ENCODE results near the gene BPGM. TPM values are rescaled to one million over a fixed set of nuclear protein-coding genes. Genes with fewer than 3 reads are reported as not detected.

BPGM gene
- total RNA-seq, 1 donor from 2014 or later, result 13.3 TPM

DNA sequence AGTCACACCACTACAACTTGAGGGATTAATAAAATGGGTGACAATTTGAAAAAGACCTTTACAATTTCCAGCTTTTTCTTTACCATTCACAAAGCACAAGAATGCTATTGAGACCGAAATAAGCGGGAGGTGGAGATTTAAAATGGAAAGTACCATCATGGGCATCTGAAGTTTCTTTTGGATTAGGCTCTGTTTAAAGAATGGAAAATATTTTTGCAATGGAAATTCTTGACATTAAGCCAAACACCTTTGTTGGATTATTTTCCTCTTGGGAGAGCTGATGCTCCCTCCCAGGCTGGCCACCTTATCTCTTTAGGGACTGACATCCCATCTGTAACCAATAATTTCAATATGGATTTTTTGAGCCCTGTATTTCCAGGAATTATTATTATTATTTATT lies 62.5 kb downstream of the BPGM start:
- no peak overlapping the region for H3K4me3 Mint-ChIP-seq
- H3K9me3 Mint-ChIP-seq, result no peaks in the 10 kb centered on the region
- DNase-seq (ENCODE audit: low spot score in 2 of 2, unreplicated experiment in 2 of 2), result no peak
- TF ChIP-seq, protein P1, sequence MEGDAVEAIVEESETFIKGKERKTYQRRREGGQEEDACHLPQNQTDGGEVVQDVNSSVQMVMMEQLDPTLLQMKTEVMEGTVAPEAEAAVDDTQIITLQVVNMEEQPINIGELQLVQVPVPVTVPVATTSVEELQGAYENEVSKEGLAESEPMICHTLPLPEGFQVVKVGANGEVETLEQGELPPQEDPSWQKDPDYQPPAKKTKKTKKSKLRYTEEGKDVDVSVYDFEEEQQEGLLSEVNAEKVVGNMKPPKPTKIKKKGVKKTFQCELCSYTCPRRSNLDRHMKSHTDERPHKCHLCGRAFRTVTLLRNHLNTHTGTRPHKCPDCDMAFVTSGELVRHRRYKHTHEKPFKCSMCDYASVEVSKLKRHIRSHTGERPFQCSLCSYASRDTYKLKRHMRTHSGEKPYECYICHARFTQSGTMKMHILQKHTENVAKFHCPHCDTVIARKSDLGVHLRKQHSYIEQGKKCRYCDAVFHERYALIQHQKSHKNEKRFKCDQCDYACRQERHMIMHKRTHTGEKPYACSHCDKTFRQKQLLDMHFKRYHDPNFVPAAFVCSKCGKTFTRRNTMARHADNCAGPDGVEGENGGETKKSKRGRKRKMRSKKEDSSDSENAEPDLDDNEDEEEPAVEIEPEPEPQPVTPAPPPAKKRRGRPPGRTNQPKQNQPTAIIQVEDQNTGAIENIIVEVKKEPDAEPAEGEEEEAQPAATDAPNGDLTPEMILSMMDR (IDR thresholded peaks at IDR 0.05; ENCODE audit: unreplicated experiment), result no peak
- H3K4me1 Mint-ChIP-seq, result peaks cover 28% of the 10 kb centered on the region
- H3K27ac Mint-ChIP-seq, result peak overlapping the region; percentile 53
- H3K36me3 Mint-ChIP-seq, result no peaks in the 10 kb centered on the region
- no peaks in the 10 kb centered on the region for H3K27me3 Mint-ChIP-seq (ENCODE audit: low read depth)

DNA sequence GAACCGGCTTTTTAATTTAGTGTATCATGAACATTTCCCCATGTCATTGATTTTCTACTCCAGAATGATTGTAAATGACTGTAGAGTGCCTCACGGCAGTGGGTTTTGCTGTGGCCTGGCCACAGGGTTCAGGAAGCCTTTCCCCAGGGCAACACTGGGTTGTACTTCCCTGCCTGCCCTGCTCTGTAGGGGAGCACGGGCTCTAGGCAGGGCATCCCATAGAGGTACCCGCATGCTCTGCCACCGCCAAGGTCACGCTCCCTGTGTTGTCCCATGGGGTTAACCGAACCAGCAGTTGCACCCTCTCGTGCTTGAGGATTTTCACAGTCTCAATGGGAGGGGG lies 63.8 kb downstream of the BPGM start:
- no peaks in the 10 kb centered on the region for H3K9me3 Mint-ChIP-seq
- H3K36me3 Mint-ChIP-seq, result no peaks in the 10 kb centered on the region
- peaks cover 28% of the 10 kb centered on the region for H3K4me1 Mint-ChIP-seq
- TF ChIP-seq, protein P1 (IDR thresholded peaks at IDR 0.05; ENCODE audit: unreplicated experiment), result no peak
- no peak overlapping the region for H3K4me3 Mint-ChIP-seq
- peak overlapping the region; percentile 83 for H3K27ac Mint-ChIP-seq
- no peak for DNase-seq (ENCODE audit: low spot score in 2 of 2, unreplicated experiment in 2 of 2)
- H3K27me3 Mint-ChIP-seq (ENCODE audit: low read depth), result no peaks in the 10 kb centered on the region

DNA sequence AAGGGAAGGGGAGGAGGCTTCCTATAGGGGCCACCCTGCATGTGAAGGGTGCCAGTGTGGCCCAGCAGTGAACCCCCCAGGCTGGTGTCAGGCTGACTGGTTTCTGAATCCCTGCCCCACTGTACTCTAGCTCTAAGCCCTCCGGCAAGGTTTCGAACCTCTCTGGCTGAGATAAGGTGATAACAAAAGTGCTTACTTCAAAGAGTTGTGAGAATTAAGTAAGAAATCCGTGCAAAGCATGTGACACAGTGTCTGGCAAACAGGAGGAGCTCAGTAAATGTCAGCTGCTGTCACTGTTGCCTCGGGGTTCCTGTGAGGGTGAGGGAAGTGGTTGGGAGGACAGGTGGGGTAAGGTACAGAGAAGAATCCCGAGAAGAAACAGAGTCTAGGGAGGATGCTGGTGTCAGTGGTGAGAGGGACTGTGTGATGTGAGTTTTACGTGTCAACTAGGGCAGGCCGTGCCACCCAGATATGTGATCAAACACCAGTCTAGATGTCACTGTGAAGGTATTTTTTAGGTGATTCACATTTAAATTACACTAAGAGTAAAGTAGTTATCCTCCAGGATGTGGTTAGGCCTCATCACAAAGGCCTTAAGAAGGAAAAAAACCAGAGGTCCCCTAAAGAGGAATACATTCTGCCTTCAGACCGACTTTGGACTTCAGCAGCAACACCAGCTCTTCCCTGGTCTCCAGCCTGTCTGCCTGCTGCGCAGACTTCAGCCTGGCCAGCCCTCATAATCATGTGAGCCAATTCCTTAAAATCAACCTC lies 64.4 kb downstream of the BPGM start:
- peak overlapping the region; percentile 83 for H3K27ac Mint-ChIP-seq
- no peak for DNase-seq (ENCODE audit: low spot score in 2 of 2, unreplicated experiment in 2 of 2)
- no peaks in the 10 kb centered on the region for H3K27me3 Mint-ChIP-seq (ENCODE audit: low read depth)
- H3K4me3 Mint-ChIP-seq, result no peak overlapping the region
- TF ChIP-seq, protein P1 (IDR thresholded peaks at IDR 0.05; ENCODE audit: unreplicated experiment), result no peak
- no peaks in the 10 kb centered on the region for H3K9me3 Mint-ChIP-seq
- no peaks in the 10 kb centered on the region for H3K36me3 Mint-ChIP-seq
- H3K4me1 Mint-ChIP-seq, result peaks cover 28% of the 10 kb centered on the region

DNA sequence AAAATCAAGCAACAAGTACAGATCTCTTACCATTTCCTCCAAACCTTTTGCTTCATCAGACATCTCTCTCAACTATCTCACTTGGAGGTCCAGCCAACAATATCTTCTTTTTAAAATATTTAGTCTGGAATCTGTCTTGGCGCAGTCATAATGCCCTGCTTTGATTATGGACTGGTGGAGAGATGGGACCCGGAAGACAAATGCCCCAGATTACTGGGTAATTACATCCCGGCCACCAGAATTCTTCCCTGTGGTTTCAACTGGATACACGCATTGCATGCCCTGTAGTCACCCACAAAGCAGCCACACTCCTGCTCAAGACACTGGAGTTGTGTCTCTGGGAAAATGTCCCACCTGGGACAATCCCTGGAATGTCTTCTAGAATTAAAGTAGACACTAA lies 65.5 kb downstream of the BPGM start:
- no peaks in the 10 kb centered on the region for H3K9me3 Mint-ChIP-seq
- TF ChIP-seq, protein P1 (IDR thresholded peaks at IDR 0.05; ENCODE audit: unreplicated experiment), result no peak
- H3K27ac Mint-ChIP-seq, result no peak overlapping the region
- H3K4me1 Mint-ChIP-seq, result peaks cover 26% of the 10 kb centered on the region
- H3K27me3 Mint-ChIP-seq (ENCODE audit: low read depth), result no peaks in the 10 kb centered on the region
- H3K4me3 Mint-ChIP-seq, result no peak overlapping the region
- no peak for DNase-seq (ENCODE audit: low spot score in 2 of 2, unreplicated experiment in 2 of 2)
- H3K36me3 Mint-ChIP-seq, result no peaks in the 10 kb centered on the region

DNA sequence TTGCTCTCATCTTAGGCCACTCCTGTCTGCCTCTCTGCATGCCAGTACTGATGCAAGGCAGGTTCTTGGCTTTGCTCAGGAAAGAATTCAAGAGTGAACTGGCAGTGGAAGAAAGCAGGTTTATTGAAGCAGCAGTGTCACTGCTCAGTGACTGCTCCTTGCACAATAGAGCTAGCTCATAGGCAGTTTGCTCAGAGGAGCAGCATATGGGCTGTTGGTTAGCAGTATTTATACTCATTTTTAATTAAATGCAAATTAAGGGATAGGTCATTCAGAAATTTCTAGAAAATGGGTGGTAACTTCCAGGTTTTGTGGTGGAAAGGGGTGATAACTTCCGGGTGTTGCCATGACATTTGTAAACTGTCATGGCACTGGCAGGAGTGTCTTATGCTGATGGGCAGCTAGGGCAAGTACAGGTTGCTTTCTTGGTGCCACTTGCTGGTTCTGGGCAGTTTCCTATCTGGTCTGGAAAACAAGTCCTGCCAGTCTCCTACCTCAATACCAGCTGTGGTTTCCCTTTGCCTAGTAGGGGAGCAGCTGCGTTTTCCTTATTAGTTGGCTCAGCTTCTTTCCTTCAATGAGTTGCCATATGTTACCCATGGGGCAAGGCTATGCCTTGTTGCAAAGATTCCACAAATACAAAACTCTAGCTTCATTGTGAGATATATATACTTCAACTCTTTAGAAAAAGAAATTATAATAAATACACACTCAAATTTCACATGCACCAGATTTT lies 68.0 kb downstream of the BPGM start:
- TF ChIP-seq, protein P1 (IDR thresholded peaks at IDR 0.05; ENCODE audit: unreplicated experiment), result no peak
- no peaks in the 10 kb centered on the region for H3K36me3 Mint-ChIP-seq
- H3K4me1 Mint-ChIP-seq, result peaks cover 36% of the 10 kb centered on the region
- no peak overlapping the region for H3K4me3 Mint-ChIP-seq
- no peak overlapping the region for H3K27ac Mint-ChIP-seq
- DNase-seq (ENCODE audit: low spot score in 2 of 2, unreplicated experiment in 2 of 2), result no peak
- no peaks in the 10 kb centered on the region for H3K27me3 Mint-ChIP-seq (ENCODE audit: low read depth)
- H3K9me3 Mint-ChIP-seq, result no peaks in the 10 kb centered on the region
